DMS153 treated with DMSO at 0.1 percent for 48 hours (cell line): ENCODE measurements around the gene B4GALNT3.
"Not testable (repeated sequence)": the region's sequence is repeated elsewhere in the genome, so short reads cannot be mapped to it uniquely, and the experiment has no call there.

Experiments used
- DNase-seq: peaks from one replicate; lab custom pipeline; 2025; ENCODE audit not compliant: unreplicated experiment; lab: John Stamatoyannopoulos, UW

The B4GALNT3 gene

GRCh38 chr12:459430-460258 lies at the start of gene B4GALNT3:
B4GALNT3 (plus strand) TSS chr12:459939; CDS start chr12:460377, 438 bp downstream.
- peak; percentile 13 for DNase-seq

- DNase-seq: no peak
Observed at GRCh38 chr12:414859-415258, 44.9 kb upstream of the B4GALNT3 start.

DNA sequence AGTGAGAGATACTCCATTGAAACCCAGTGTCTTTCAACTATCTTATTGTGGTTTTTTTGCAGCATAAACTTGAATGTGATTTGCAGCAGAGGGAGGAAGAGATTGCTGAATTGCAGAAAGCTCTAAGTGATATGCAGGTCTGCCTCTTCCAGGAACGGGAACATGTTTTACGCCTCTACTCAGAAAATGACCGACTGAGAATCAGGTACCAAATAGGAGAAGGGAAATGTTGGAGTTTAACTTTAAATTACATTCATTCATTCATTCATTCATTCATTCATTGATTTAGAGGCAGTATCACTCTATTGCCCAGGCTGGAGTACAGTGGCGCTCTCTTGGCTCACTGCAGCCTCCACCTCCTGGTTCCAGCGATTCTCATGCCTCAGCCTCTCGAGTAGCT lies 41.3 kb upstream of the B4GALNT3 start:
- no peak for DNase-seq

DNA sequence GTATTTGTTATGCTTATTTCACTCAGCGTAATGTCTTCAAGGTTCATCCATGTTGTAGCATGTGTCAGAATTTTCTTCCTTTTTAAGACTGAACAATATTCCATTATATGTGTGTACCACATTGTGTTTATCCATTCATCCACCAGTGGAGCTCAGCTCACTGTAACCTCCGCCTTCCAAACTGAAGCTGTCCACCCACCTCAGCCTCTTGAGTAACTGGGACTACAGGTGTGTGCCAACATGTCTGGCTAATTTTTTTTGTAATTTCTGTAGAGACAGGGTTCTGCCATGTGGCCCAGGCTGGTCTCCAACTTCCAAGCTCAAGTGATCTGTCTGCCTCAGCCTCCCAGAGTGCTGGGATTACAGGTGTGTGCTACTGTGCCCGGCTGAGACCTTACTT lies 37.2 kb upstream of the B4GALNT3 start:
- DNase-seq: no peak

- not testable (repeated sequence) for DNase-seq
Observed at GRCh38 chr12:435737-436136, 24.0 kb upstream of the B4GALNT3 start.

DNA sequence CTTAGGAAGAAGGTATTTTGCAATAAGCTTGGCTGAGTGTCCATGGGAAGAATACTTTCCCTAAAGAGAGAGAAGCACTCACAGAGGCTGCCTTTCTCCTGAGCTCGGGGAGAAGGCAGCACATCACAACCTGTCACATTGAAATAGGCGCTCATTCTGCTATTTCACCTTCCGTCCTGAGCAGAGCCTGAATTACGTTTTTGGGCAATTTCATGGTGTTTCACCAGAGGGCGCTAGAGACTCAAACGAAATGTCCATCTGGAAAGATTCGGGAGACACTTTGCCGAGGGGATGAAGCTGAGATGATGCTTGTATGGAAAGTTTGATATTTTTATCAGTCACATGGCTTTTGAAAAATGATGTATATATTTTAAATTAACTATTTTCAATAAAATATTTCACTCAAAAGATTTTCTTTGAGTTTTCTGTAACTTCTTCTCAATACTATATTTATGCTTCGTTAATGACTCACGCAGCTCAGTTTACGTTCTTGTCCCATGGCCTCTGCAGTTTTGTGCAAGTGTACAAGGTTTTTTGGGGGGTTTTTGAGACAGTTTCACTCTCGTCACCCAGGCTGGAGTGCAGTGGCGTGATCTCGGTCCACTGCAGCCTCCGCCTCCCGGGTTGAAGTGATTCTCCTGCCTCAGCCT lies 17.4 kb upstream of the B4GALNT3 start:
- no peak for DNase-seq

GRCh38 chr12:447141-447540 lies 12.6 kb upstream of the B4GALNT3 start:
- no peak for DNase-seq

- DNase-seq: no peak
Observed at GRCh38 chr12:449203-449602, 10.5 kb upstream of the B4GALNT3 start.

GRCh38 chr12:450438-450837 lies 9.3 kb upstream of the B4GALNT3 start:
- DNase-seq: no peak

DNA sequence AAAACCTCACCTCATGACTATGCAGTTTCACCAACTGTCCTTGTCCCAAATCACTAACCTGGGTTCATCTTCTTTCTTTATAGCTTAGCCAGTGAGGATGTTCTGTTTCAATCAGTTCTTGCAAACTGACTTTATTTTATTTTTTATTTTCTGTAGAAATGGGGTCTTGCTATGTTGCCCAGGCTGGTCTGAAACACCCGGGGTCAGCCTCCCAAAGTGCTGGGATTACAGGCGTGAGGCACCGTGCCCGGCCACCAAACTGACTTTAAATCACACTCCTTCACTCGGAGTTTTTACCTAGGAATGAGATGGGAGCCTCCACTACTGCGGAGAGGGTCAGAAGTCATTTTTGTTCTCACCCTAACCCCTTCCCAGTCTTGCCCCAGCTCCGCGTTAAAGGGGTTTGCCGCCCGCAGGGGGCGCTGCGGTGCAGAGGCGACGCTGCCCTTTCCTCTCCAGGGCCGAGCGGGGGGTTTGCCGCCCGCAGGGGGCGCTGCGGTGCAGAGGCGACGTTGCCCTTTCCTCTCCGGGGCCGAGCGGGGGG lies 7.0 kb upstream of the B4GALNT3 start:
- DNase-seq: no peak

DNA sequence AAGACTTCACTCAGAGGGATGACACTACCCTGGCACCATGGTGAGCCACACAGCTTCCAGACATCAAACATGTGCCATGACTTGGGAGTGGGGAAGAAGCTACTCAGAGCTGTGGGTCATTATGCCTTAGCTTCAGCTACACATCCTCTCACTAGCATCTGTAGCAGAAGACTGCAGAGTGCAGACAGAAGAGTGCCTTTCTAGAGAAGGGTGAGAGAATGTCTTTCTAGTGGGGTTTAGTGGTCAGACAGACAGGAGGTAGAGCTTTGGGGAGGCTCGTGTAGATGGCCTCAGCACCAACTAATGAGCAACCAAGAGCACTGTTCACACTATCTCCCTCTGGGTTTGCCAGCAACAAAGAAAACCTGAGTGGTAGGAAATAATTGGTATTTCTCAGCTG lies 4.9 kb upstream of the B4GALNT3 start:
- no peak for DNase-seq

- DNase-seq: no peak
Observed at GRCh38 chr12:455821-456220, 3.9 kb upstream of the B4GALNT3 start.

DNA sequence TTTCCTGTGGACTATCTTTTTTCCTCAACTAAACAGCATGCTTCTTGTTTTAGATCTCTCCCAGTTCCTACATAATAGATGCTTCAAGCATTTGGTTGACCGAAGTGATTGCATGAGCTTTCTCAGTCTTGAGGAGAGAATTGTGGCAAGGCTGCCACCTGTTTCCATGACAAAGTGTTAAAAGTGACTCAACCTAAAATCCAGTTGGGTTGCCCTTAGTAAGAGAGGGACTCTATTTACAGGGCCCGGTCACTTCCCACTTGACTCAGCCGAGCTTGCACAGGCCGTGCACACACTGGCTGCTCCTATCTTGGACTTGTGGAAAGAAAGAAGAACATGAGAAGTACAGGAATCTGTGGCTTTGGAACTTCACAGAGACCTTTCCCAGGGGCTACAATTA lies 2.1 kb upstream of the B4GALNT3 start:
- no peak for DNase-seq

DNA sequence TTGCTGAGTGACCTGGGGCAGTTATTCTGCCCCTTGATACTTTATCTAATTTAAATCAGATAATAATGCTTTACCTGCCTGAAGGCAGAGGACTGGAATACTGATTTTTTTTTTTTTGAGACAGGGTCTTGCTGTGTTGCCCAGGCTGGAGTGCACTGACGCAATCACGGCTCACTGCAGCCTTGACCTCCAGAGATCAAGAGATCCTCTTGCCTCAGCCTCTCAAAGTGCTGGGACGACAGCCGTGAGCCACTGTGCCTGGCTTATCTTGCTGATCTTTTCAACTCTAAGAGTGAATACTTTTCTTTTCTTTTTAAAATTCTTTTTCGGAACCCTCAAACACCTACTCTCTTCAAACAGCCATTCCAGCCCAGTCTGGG lies 699 bp upstream of the B4GALNT3 start:
- DNase-seq: no peak

- no peak for DNase-seq
Observed at GRCh38 chr12:460261-461230, 807 bp downstream of the B4GALNT3 start.

DNA sequence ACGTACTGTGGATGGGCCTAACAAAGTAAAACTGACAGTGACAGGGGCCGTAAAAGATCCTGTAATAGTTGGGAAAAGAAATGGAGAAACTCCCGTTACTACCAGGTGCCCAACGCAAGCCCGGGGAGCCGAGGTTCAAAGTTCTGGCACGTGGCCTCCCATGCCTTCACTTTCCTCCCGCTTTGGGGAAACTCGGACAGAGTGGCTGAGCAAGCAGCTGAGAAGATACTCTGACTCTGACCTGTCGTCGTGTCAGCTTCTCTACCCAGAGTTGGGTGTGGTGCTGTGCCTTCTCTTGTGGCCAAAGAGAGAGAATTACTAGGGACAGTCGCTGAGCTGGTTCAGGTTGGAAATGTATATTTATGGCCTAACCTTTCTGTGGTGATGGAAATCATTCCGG lies 1.7 kb downstream of the B4GALNT3 start:
- DNase-seq: no peak

- DNase-seq: peak; percentile 8
Observed at GRCh38 chr12:462936-463705, 3.4 kb downstream of the B4GALNT3 start.

GRCh38 chr12:464484-465267 lies 4.9 kb downstream of the B4GALNT3 start:
- no peak for DNase-seq

GRCh38 chr12:466039-466438 lies 6.3 kb downstream of the B4GALNT3 start:
- no peak for DNase-seq

GRCh38 chr12:466762-467161 lies 7.0 kb downstream of the B4GALNT3 start:
- DNase-seq: no peak
